Breast epithelium (tissue), 4 donors: ENCODE data around the gene REG3G. TPM values are rescaled to one million over a fixed set of nuclear protein-coding genes. Genes with fewer than 3 reads are reported as not detected.
A peak's percentile ranks its signal among the peaks of the same experiment; 100 is the strongest.

Experiments
- DNase-seq, 2 donors: peaks; one replicate each; pipeline ENCODE4 v3.0.0-alpha.2; 2019; ENCODE audit warnings: low spot score in 2 of 2
- H3K27ac ChIP-seq, 2 donors: fragments of 200-600 bp; sonication (generic) in 1 of 2; one replicate each; pipeline ENCODE4 v1.5.1; 2016 to 2019; ENCODE audit warnings: mild to moderate bottlenecking in 1 of 2
- H3K27me3 ChIP-seq, 2 donors: fragments of 200-600 bp; sonication (generic) in 1 of 2; one replicate each; pipeline versions ENCODE4 v1.5.1 to v1.6.0; 2017 to 2019; ENCODE audit warnings: control low read depth in 1 of 2, mild to moderate bottlenecking in 1 of 2
- H3K36me3 ChIP-seq: fragments of 200-600 bp; one replicate; pipeline ENCODE4 v1.5.1; 2019
- H3K4me1 ChIP-seq, 2 donors: fragments of 200-600 bp; sonication (generic); one replicate each; pipeline ENCODE4 v1.5.1; 2016 to 2019; ENCODE audit warnings: control low read depth in 1 of 2
- H3K4me3 ChIP-seq, 3 donors: fragments of 200-600 bp; sonication (generic); 1 replicate in 2 of 3; 2 replicates in 1 of 3; pipeline ENCODE4 v1.5.1; 2016 to 2019; ENCODE audit warnings: mild to moderate bottlenecking in 3 of 3, moderate library complexity in 2 of 3
- H3K9me3 ChIP-seq, 2 donors: fragments of 200-600 bp; sonication (generic) in 1 of 2; one replicate each; pipeline ENCODE4 v1.5.1; 2016 to 2019; ENCODE audit warnings: control low read depth in 1 of 2
- CTCF ChIP-seq, 3 donors: fragments of 450-650 bp; IDR thresholded peaks; one replicate each; pipeline ENCODE4 v1.5.1; 2016 to 2017; ENCODE audit warnings: antibody characterized with exemption in 3 of 3, mild to moderate bottlenecking in 3 of 3, moderate library complexity in 3 of 3
- POLR2A ChIP-seq: fragments of 450-650 bp; IDR thresholded peaks from one replicate; pipeline ENCODE4 v1.6.1; 2016; ENCODE audit warnings: antibody characterized with exemption, mild to moderate bottlenecking, moderate library complexity
- POLR2AphosphoS5 ChIP-seq, 3 donors: sonication (generic); formaldehyde crosslinking; IDR thresholded peaks; one replicate each; pipeline ENCODE4 v1.6.1; 2017; ENCODE audit warnings: antibody characterized with exemption in 3 of 3
- intact Hi-C: fragments of 100-400 bp; cut with DNase I; formaldehyde crosslinking; loops from one replicate; pipeline ENCODE4 v1.15.1; 2023; ENCODE audit warnings: low total_unique reads
- total RNA-seq, 3 donors: library from RNA; depleted of rRNA; stranded (reverse); fragments of >200 nt; gene quantifications; one replicate each; pipeline ENCODE4 v1.1.0, GENCODE V29; 2016

Gene REG3G
- not detected for total RNA-seq

- H3K9me3 ChIP-seq, result no peaks in the 10 kb centered on the region
- no peaks in the 10 kb centered on the region for H3K4me1 ChIP-seq
- no peaks in the 10 kb centered on the region for H3K36me3 ChIP-seq
- no peaks in the 10 kb centered on the region for H3K27me3 ChIP-seq
- DNase-seq, result no peak
- H3K27ac ChIP-seq, result no peak within 1 kb of the TSS
- TF ChIP-seq POLR2A (no peak), POLR2AphosphoS5 (IDR thresholded peaks at IDR 0.05) (no peak), CTCF (IDR thresholded peaks at IDR 0.05) (no peak)
- H3K4me3 ChIP-seq, result no peak within 1 kb of the TSS
- intact Hi-C loops, result no loop called here
Measured at GRCh38 chr2:79025421-79025820, at the start of gene REG3G. REG3G (plus strand) TSS chr2:79025702; CDS start chr2:79026094, 392 bp downstream.

GRCh38 chr2:78977661-78978145, 47.8 kb upstream of the REG3G start:
- Histone ChIP-seq H3K27me3 (peaks cover 0 to 6% of the 10 kb centered on the region in 2 donors), H3K4me3 (no peak overlapping the region), H3K36me3 (no peaks in the 10 kb centered on the region), H3K9me3 (no peaks in the 10 kb centered on the region), H3K27ac (no peak overlapping the region), H3K4me1 (no peaks in the 10 kb centered on the region)
- intact Hi-C loops, result no loop called here
- TF ChIP-seq CTCF (IDR thresholded peaks at IDR 0.05), result no peak
- no peak for DNase-seq

GRCh38 chr2:78978340-78978739, 47.2 kb upstream of the REG3G start:
- Histone ChIP-seq H3K36me3 (no peaks in the 10 kb centered on the region), H3K27ac (no peak overlapping the region), H3K9me3 (no peaks in the 10 kb centered on the region), H3K4me3 (no peak overlapping the region), H3K27me3 (peaks cover 0 to 7% of the 10 kb centered on the region in 2 donors), H3K4me1 (no peaks in the 10 kb centered on the region)
- DNase-seq, result no peak
- TF ChIP-seq CTCF (IDR thresholded peaks at IDR 0.05) (no peak), POLR2AphosphoS5 (IDR thresholded peaks at IDR 0.05) (no peak), POLR2A (no peak)
- intact Hi-C loops, result no loop called here

- peak in 1 of 2 donors; percentile 20 for DNase-seq
- Histone ChIP-seq H3K9me3 (no peaks in the 10 kb centered on the region), H3K4me1 (no peaks in the 10 kb centered on the region), H3K4me3 (no peak overlapping the region), H3K27me3 (peaks cover 0 to 13% of the 10 kb centered on the region in 2 donors), H3K27ac (no peak overlapping the region), H3K36me3 (no peaks in the 10 kb centered on the region)
- intact Hi-C loops, result no loop called here
- TF ChIP-seq POLR2AphosphoS5 (IDR thresholded peaks at IDR 0.05) (no peak), CTCF (IDR thresholded peaks at IDR 0.05) (peak in 2 of 3 donors; percentile 18 to 43), POLR2A (no peak)
Measured at GRCh38 chr2:78979380-78980151, 45.9 kb upstream of the REG3G start.

GRCh38 chr2:78980152-78980465, 45.4 kb upstream of the REG3G start:
- Histone ChIP-seq H3K4me3 (no peak overlapping the region), H3K36me3 (no peaks in the 10 kb centered on the region), H3K9me3 (no peaks in the 10 kb centered on the region), H3K27ac (no peak overlapping the region), H3K4me1 (no peaks in the 10 kb centered on the region), H3K27me3 (peaks cover 0 to 16% of the 10 kb centered on the region in 2 donors)
- TF ChIP-seq CTCF (IDR thresholded peaks at IDR 0.05), result no peak
- no peak for TF ChIP-seq POLR2A
- TF ChIP-seq POLR2AphosphoS5 (IDR thresholded peaks at IDR 0.05), result no peak
- intact Hi-C loops, result no loop called here
- DNase-seq, result no peak
